Stomach (tissue), 9 donors: ENCODE data around the gene NUAK1. TPM values are rescaled to one million over a fixed set of nuclear protein-coding genes. Genes with fewer than 3 reads are reported as not detected.

Source experiments
- DNase-seq, 2 donors: peaks; one replicate each; pipeline versions ENCODE4 v3.0.0 to v3.0.0-alpha.2; 2013 to 2019
- H3K27ac ChIP-seq, 5 donors: fragments of 200-600 bp in 4 of 5; sonication (generic) in 4 of 5; one replicate each; pipeline ENCODE4 v1.5.1; 2013 to 2019; ENCODE audit warnings: mild to moderate bottlenecking in 1 of 5, moderate library complexity in 1 of 5
- H3K27me3 ChIP-seq, 3 donors: fragments of 200-600 bp; sonication (generic); one replicate each; pipeline ENCODE4 v1.5.1; 2017 to 2019; ENCODE audit warnings: mixed run types in 1 of 3
- H3K36me3 ChIP-seq, 4 donors: fragments of 200-600 bp; sonication (generic); 1 replicate in 3 of 4; 2 replicates in 1 of 4; pipeline ENCODE4 v1.5.1; 2016 to 2019
- H3K4me1 ChIP-seq, 4 donors: fragments of 200-600 bp; sonication (generic); one replicate each; pipeline ENCODE4 v1.5.1; 2016 to 2019
- H3K4me3 ChIP-seq, 4 donors: fragments of 200-600 bp; sonication (generic) in 3 of 4; one replicate each; pipeline ENCODE4 v1.5.1; 2016 to 2019; ENCODE audit warnings: mild to moderate bottlenecking in 1 of 4
- H3K9me3 ChIP-seq, 4 donors: fragments of 200-600 bp; sonication (generic); one replicate each; pipeline ENCODE4 v1.5.1; 2016 to 2019
- EP300 ChIP-seq: sonication (generic); formaldehyde crosslinking; IDR thresholded peaks from one replicate; pipeline ENCODE4 v1.6.1; 2017; ENCODE audit warnings: antibody characterized with exemption
- POLR2A ChIP-seq, 4 donors: fragments of 450-650 bp; IDR thresholded peaks; one replicate each; pipeline ENCODE4 v1.6.1; 2016; ENCODE audit warnings: antibody characterized with exemption in 4 of 4, control low read depth in 2 of 4, mild to moderate bottlenecking in 1 of 4, moderate library complexity in 1 of 4
- POLR2AphosphoS5 ChIP-seq, 3 donors: sonication (generic); formaldehyde crosslinking; IDR thresholded peaks; one replicate each; pipeline ENCODE4 v1.6.1; 2016; ENCODE audit warnings: antibody characterized with exemption in 3 of 3
- WGBS, 5 donors: extraction: QIAGEN DNeasy Blood & Tissue Kit in 3 of 5; methylation state at CpG; one replicate each; pipeline versions ENCODE4 v1.1.5 to v1.1.7; 2013 to 2018; 5-methylcytosine and 5-hydroxymethylcytosine counted together
- intact Hi-C: fragments of 100-400 bp; cut with DNase I; formaldehyde crosslinking; loops from one replicate; pipeline ENCODE4 v1.15.1; 2023; ENCODE audit warnings: low total_unique reads
- polyA plus RNA-seq, 3 donors: library from polyadenylated mRNA; stranded (reverse); fragments of 200-250 nt; gene quantifications; one replicate each; pipeline ENCODE4 v1.2.3, GENCODE V29; 2013
- total RNA-seq, 5 donors: library from RNA; depleted of rRNA; stranded (reverse); fragments of >200 nt; gene quantifications; one replicate each; pipeline versions ENCODE4 v1.1.0 to v1.2.3, GENCODE V29; 2014 to 2016
- TF ChIP-seq, protein P1 (sequence below), 7 experiments: fragments of 450-650 bp in 4 of 7; fragments of 200-600 bp in 3 of 7; sonication (generic) in 3 of 7; IDR thresholded peaks; one replicate each; pipeline ENCODE4 v1.5.1; 2016 to 2019; ENCODE audit warnings: antibody characterized with exemption in 7 of 7, control low read depth in 2 of 7, mild to moderate bottlenecking in 1 of 7
- donor health status: healthy with polysubstance abuse.
- donor health status: Bipolar disorder and iron deficiency.
- donor health status: healthy.

NUAK1 gene
- total and polyA plus RNA-seq, 8 donors = 0.58 to 79.0 (median 4.3) TPM

GRCh38 chr12:106178562-106178961 lies 39.8 kb upstream of the NUAK1 start:
- WGBS, 5 donors = 78 to 91% (median 80%) methylated on average over 6 of the region's 6 CpGs
- TF ChIP-seq, protein P1, sequence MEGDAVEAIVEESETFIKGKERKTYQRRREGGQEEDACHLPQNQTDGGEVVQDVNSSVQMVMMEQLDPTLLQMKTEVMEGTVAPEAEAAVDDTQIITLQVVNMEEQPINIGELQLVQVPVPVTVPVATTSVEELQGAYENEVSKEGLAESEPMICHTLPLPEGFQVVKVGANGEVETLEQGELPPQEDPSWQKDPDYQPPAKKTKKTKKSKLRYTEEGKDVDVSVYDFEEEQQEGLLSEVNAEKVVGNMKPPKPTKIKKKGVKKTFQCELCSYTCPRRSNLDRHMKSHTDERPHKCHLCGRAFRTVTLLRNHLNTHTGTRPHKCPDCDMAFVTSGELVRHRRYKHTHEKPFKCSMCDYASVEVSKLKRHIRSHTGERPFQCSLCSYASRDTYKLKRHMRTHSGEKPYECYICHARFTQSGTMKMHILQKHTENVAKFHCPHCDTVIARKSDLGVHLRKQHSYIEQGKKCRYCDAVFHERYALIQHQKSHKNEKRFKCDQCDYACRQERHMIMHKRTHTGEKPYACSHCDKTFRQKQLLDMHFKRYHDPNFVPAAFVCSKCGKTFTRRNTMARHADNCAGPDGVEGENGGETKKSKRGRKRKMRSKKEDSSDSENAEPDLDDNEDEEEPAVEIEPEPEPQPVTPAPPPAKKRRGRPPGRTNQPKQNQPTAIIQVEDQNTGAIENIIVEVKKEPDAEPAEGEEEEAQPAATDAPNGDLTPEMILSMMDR (IDR thresholded peaks at IDR 0.05) = no peak
- TF ChIP-seq EP300 (no peak), POLR2AphosphoS5 (IDR thresholded peaks at IDR 0.05) (no peak), POLR2A (IDR thresholded peaks at IDR 0.05) (no peak)
- Histone ChIP-seq H3K27me3 (no peaks in the 10 kb centered on the region), H3K4me3 (no peak overlapping the region), H3K4me1 (peaks cover 0 to 13% (median 0%) of the 10 kb centered on the region in 4 donors), H3K9me3 (no peaks in the 10 kb centered on the region), H3K36me3 (no peaks in the 10 kb centered on the region), H3K27ac (peak overlapping the region in 3 of 5 donors; percentile 16 to 68 (median 33))
- DNase-seq = no peak
- intact Hi-C loops = no loop called here

DNA sequence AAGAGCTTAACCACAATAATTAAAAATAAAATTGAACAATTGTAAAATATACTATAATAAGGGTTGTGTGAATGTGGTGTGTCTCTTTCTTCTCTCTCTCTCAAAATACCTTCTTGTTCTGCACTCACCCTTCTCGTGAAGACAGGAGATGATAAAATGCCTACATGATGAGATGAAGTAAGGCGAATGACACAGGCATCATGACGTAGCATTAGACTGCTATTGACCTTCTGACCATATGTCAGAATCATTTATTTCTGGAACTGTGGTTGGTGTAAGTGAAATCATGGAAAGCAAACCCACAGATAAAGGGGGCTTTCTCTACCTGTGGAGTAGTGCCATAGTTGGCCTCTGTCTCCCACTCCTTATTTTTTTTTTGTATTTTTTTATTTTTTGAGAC lies 37.8 kb upstream of the NUAK1 start:
- H3K9me3 ChIP-seq = no peaks in the 10 kb centered on the region
- H3K4me1 ChIP-seq = peaks cover 0 to 13% (median 0%) of the 10 kb centered on the region in 4 donors
- intact Hi-C loops = no loop called here
- no peak overlapping the region for H3K4me3 ChIP-seq
- no peaks in the 10 kb centered on the region for H3K27me3 ChIP-seq
- no peak overlapping the region for H3K27ac ChIP-seq
- no peaks in the 10 kb centered on the region for H3K36me3 ChIP-seq
- WGBS, 5 donors = 83 to 95% (median 89%) methylated on average over 3 of the region's 3 CpGs
- no peak for TF ChIP-seq POLR2AphosphoS5 (IDR thresholded peaks at IDR 0.05)
- TF ChIP-seq, protein P1 (IDR thresholded peaks at IDR 0.05) = no peak
- no peak for DNase-seq

GRCh38 chr12:106174876-106175275 lies 36.1 kb upstream of the NUAK1 start:
- Histone ChIP-seq H3K4me1 (peaks cover 0 to 13% (median 0%) of the 10 kb centered on the region in 4 donors), H3K9me3 (no peaks in the 10 kb centered on the region), H3K4me3 (no peak overlapping the region), H3K27ac (no peak overlapping the region), H3K27me3 (no peaks in the 10 kb centered on the region), H3K36me3 (no peaks in the 10 kb centered on the region)
- TF ChIP-seq, protein P1 (IDR thresholded peaks at IDR 0.05) = no peak
- TF ChIP-seq POLR2A (IDR thresholded peaks at IDR 0.05) (no peak), POLR2AphosphoS5 (IDR thresholded peaks at IDR 0.05) (no peak), EP300 (no peak)
- DNase-seq = no peak
- WGBS, 5 donors = 67 to 73% (median 70%) methylated on average over 5 of the region's 5 CpGs
- intact Hi-C loops = no loop called here

DNA sequence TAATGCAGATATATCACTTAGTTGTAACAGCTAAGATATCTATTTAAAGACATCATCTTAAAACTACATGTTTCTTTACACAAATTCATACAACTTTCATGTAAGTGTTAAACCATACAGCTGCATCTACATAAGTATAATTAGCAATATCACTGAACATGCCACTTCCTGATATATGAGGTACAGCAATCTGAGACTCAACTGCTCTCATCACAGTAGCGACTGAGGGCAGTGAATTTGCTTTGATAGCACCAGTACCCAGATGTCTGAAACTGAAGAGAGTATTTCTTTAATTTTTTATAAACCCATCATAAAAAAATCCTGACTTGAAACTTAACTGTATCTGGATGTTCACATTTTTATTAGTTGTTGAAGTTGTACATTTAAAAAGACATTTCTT lies 34.7 kb upstream of the NUAK1 start:
- Histone ChIP-seq H3K36me3 (no peaks in the 10 kb centered on the region), H3K27me3 (no peaks in the 10 kb centered on the region), H3K9me3 (peaks cover 0 to 4% (median 0%) of the 10 kb centered on the region in 4 donors), H3K4me3 (no peak overlapping the region), H3K4me1 (peaks cover 0 to 4% (median 0%) of the 10 kb centered on the region in 4 donors), H3K27ac (no peak overlapping the region)
- TF ChIP-seq, protein P1 (IDR thresholded peaks at IDR 0.05) = no peak
- TF ChIP-seq POLR2AphosphoS5 (IDR thresholded peaks at IDR 0.05) (no peak), EP300 (no peak), POLR2A (IDR thresholded peaks at IDR 0.05) (no peak)
- no peak for DNase-seq
- intact Hi-C loops = no loop called here
- WGBS, 5 donors = 58 to 92% (median 69%) methylated on average over 1 of the region's 1 CpG
